H1 (cell line): ENCODE results near the gene ATP11A. TPM values are rescaled to one million over a fixed set of nuclear protein-coding genes. Genes with fewer than 3 reads are reported as not detected.

Experiments used
- CTCF ChIA-PET: fragments of 300-600 bp; sonication (Branson Sonifier 250); formaldehyde crosslinking; loops from one replicate; lab custom pipeline; 2021; ENCODE audit not compliant: partially characterized antibody; lab: Charles Lee
- POLR2A ChIA-PET: fragments of 300-600 bp; sonication (Branson Sonifier 250); formaldehyde crosslinking; loops from one replicate; lab custom pipeline; 2021; ENCODE audit warnings: inconsistent platforms; ENCODE audit not compliant: partially characterized antibody; lab: Charles Lee
- DNase-seq, 2 experiments: peaks; one replicate each; pipeline versions ENCODE4 v3.0.0 to v3.0.0-alpha.2; 2010 to 2022; ENCODE audit warnings: low spot score in 2 of 2, low read depth in 1 of 2, mixed read lengths in 1 of 2
- FAIRE-seq: peaks from 2 replicates; lab custom pipeline; 2011; peaks lifted over from hg19 to GRCh38; lab: Jason Lieb, UNC
- H2AFZ ChIP-seq: 2 replicates; pipeline ENCODE4 v1.8.1; 2012; ENCODE audit warnings: low read length, inconsistent platforms
- H2AK5ac ChIP-seq: 2 replicates; pipeline ENCODE4 v1.6.1; 2013; ENCODE audit warnings: low read depth, low read length
- H2BK120ac ChIP-seq: replicated peaks from 2 replicates; pipeline ENCODE3; 2013; ENCODE audit warnings: low read depth, low read length, inconsistent platforms
- H2BK12ac ChIP-seq: 2 replicates; pipeline ENCODE4 v1.6.1; 2013; ENCODE audit warnings: low read depth, low read length
- H2BK15ac ChIP-seq: 2 replicates; pipeline ENCODE4 v1.6.1; 2013; ENCODE audit warnings: low read length
- H2BK20ac ChIP-seq: 2 replicates; pipeline ENCODE4 v1.6.1; 2013; ENCODE audit warnings: low read length
- H2BK5ac ChIP-seq: 2 replicates; pipeline ENCODE4 v1.6.1; 2013; ENCODE audit warnings: low read depth, low read length
- H3K14ac ChIP-seq: 2 replicates; pipeline ENCODE4 v1.6.1; 2013; ENCODE audit warnings: inconsistent platforms; ENCODE audit not compliant: insufficient read length
- H3K18ac ChIP-seq: 2 replicates; pipeline ENCODE4 v1.6.1; 2013; ENCODE audit warnings: low read length; ENCODE audit errors: extremely low read depth
- H3K23ac ChIP-seq: 2 replicates; pipeline ENCODE4 v1.6.1; 2013; ENCODE audit warnings: inconsistent platforms; ENCODE audit not compliant: insufficient read length
- H3K23me2 ChIP-seq: 2 replicates; pipeline ENCODE4 v1.6.1; 2013; ENCODE audit warnings: low read depth, low read length
- H3K27ac ChIP-seq: 2 replicates; pipeline ENCODE4 v1.6.1; 2011; ENCODE audit warnings: low read depth, low read length, inconsistent platforms
- H3K27me3 ChIP-seq, 4 experiments: replicated peaks in 1 of 4; 1 replicate in 1 of 4; 2 replicates in 3 of 4; pipeline versions ENCODE4 v1.6.1 to v1.8.1; 2011 to 2013; ENCODE audit warnings: low read length in 3 of 4, mild to moderate bottlenecking in 3 of 4, inconsistent platforms in 2 of 4, mixed read lengths in 2 of 4, moderate library complexity in 1 of 4; ENCODE audit not compliant: control insufficient read depth in 3 of 4, insufficient read depth in 3 of 4; ENCODE audit errors: extremely low read depth in 1 of 4
- H3K36me3 ChIP-seq, 4 experiments: 2 replicates each; pipeline versions ENCODE4 v1.6.1 to v1.8.1; 2011 to 2013; ENCODE audit warnings: mild to moderate bottlenecking in 4 of 4, low read length in 3 of 4, moderate library complexity in 2 of 4, control low read depth in 1 of 4, inconsistent platforms in 1 of 4; ENCODE audit not compliant: insufficient read depth in 4 of 4, control insufficient read depth in 2 of 4
- H3K4ac ChIP-seq: replicated peaks from 2 replicates; pipeline ENCODE3; 2013; ENCODE audit warnings: low read length, low read depth, mixed read lengths, inconsistent platforms; ENCODE audit not compliant: insufficient read length
- H3K4me1 ChIP-seq, 4 experiments: replicated peaks in 1 of 4; 1 replicate in 1 of 4; 2 replicates in 3 of 4; pipeline versions ENCODE4 v1.6.1 to v1.8.1; 2011 to 2013; ENCODE audit warnings: low read length in 3 of 4, inconsistent platforms in 2 of 4, mixed read lengths in 1 of 4; ENCODE audit not compliant: insufficient read depth in 4 of 4, control insufficient read depth in 3 of 4
- H3K4me2 ChIP-seq, 2 experiments: 2 replicates each; pipeline versions ENCODE4 v1.6.1 to v1.8.1; 2011 to 2013; ENCODE audit warnings: low read depth in 2 of 2, low read length in 2 of 2, control low read depth in 1 of 2, inconsistent platforms in 1 of 2, mild to moderate bottlenecking in 1 of 2; ENCODE audit not compliant: insufficient read depth in 1 of 2
- H3K4me3 ChIP-seq, 4 experiments: fragments of 200-600, 300-600 bp in 1 of 4; sonication (generic), shearing (Covaris generic), sonication (Bioruptor Twin) in 1 of 4; 2 replicates each; pipeline versions ENCODE4 v1.5.1 to v1.8.1; 2011 to 2016; ENCODE audit warnings: low read length in 4 of 4, low read depth in 3 of 4, control low read depth in 2 of 4, inconsistent platforms in 2 of 4, mild to moderate bottlenecking in 2 of 4, mixed read lengths in 1 of 4, moderate library complexity in 1 of 4; ENCODE audit not compliant: insufficient read depth in 2 of 4; ENCODE audit errors: extremely low read depth in 1 of 4
- H3K56ac ChIP-seq: replicated peaks from 2 replicates; pipeline ENCODE3; 2013; ENCODE audit warnings: low read depth, mild to moderate bottlenecking, mixed read lengths, low read length, inconsistent platforms; ENCODE audit not compliant: insufficient read length
- H3K79me1 ChIP-seq: 2 replicates; pipeline ENCODE4 v1.6.1; 2013; ENCODE audit warnings: low read depth, low read length, control low read depth
- H3K79me2 ChIP-seq, 2 experiments: 2 replicates each; pipeline versions ENCODE4 v1.6.1 to v1.8.1; 2012 to 2013; ENCODE audit warnings: low read length in 2 of 2, mild to moderate bottlenecking in 2 of 2, inconsistent platforms in 1 of 2; ENCODE audit not compliant: insufficient read depth in 2 of 2, control insufficient read depth in 1 of 2
- H3K9ac ChIP-seq, 4 experiments: replicated peaks in 1 of 4; 1 replicate in 1 of 4; 2 replicates in 3 of 4; pipeline versions ENCODE4 v1.6.1 to v1.8.1; 2011 to 2013; ENCODE audit warnings: low read depth in 3 of 4, low read length in 3 of 4, control low read depth in 2 of 4, mild to moderate bottlenecking in 2 of 4, moderate library complexity in 2 of 4, inconsistent platforms in 1 of 4; ENCODE audit errors: extremely low read depth in 1 of 4
- H3K9me3 ChIP-seq, 2 experiments: 2 replicates each; pipeline versions ENCODE4 v1.6.1 to v1.8.1; 2012 to 2013; ENCODE audit warnings: mild to moderate bottlenecking in 2 of 2, moderate library complexity in 2 of 2, control low read depth in 1 of 2, inconsistent platforms in 1 of 2, low read depth in 1 of 2, low read length in 1 of 2, mixed read lengths in 1 of 2; ENCODE audit not compliant: insufficient read depth in 2 of 2
- H4K20me1 ChIP-seq, 2 experiments: replicated peaks in 1 of 2; 2 replicates each; pipeline versions ENCODE3 to v1.8.1; 2011 to 2013; ENCODE audit warnings: inconsistent platforms in 2 of 2, low read length in 2 of 2, mild to moderate bottlenecking in 1 of 2; ENCODE audit not compliant: insufficient read depth in 2 of 2, control insufficient read depth in 1 of 2
- H4K5ac ChIP-seq: 2 replicates; pipeline ENCODE4 v1.6.1; 2013; ENCODE audit warnings: low read length, low read depth, mixed read lengths, inconsistent platforms; ENCODE audit not compliant: insufficient read length
- H4K8ac ChIP-seq: 2 replicates; pipeline ENCODE4 v1.8.0; 2013; ENCODE audit warnings: mild to moderate bottlenecking, moderate library complexity, low read length, inconsistent platforms; ENCODE audit not compliant: insufficient read depth; ENCODE audit errors: extremely low read depth
- H4K91ac ChIP-seq: replicated peaks from 2 replicates; pipeline ENCODE3; 2013; ENCODE audit warnings: low read length, mixed read lengths, inconsistent platforms; ENCODE audit not compliant: insufficient read length
- EZH2 ChIP-seq: fragments of 200-600 bp; sonication (generic); IDR thresholded peaks from 2 replicates; pipeline ENCODE4 v1.7.1; 2012; ENCODE audit warnings: low read depth, mild to moderate bottlenecking, moderate library complexity, low read length, inconsistent platforms; ENCODE audit not compliant: severe bottlenecking
- JUN ChIP-seq: IDR thresholded peaks from 2 replicates; pipeline ENCODE4 v1.6.1; 2011; ENCODE audit warnings: low read depth, mild to moderate bottlenecking, improper control_type of control experiment, low read length
- KDM1A ChIP-seq: fragments of 200-600, 300-600 bp; sonication (generic); IDR thresholded peaks from 2 replicates; pipeline ENCODE4 v1.7.1; 2016; ENCODE audit warnings: mild to moderate bottlenecking, low read length, borderline replicate concordance
- WGBS, 2 experiments: shearing (Covaris generic) in 1 of 2; methylation state at CpG; one replicate each; pipeline versions ENCODE4 v1.1.6 to v1.1.7; 2013 to 2015; ENCODE audit warnings: low lambda C conversion rate in 2 of 2, mixed read lengths in 2 of 2, inconsistent platforms in 1 of 2, low coverage in 1 of 2, missing lambda C conversion rate in 1 of 2; ENCODE audit not compliant: insufficient replicate concordance in 2 of 2, insufficient coverage in 1 of 2, insufficient read length in 1 of 2; ENCODE audit errors: extremely low coverage in 1 of 2, missing lambda C conversion rate in 1 of 2; 5-methylcytosine and 5-hydroxymethylcytosine counted together
- polyA plus RNA-seq, 7 experiments: library from polyadenylated mRNA; depleted of rRNA in 3 of 7; stranded (reverse) in 5 of 7; unstranded in 2 of 7; fragments of >200 nt in 5 of 7; fragments of 200-250 nt in 2 of 7; gene quantifications; 1 replicate in 5 of 7; 2 replicates in 1 of 7; 4 replicates in 1 of 7; pipeline versions ENCODE4 v1.2.1 to v1.2.3, GENCODE V29; 2011 to 2013; ENCODE audit warnings: missing spikeins in 2 of 7, mixed read lengths in 2 of 7
- total RNA-seq: library from RNA; stranded (reverse); fragmentation: NEBNext Ultra II Directional; extraction: Animal tissue kit (Norgen Biotek cat#: 25700); gene quantifications from 2 replicates; pipeline ENCODE4 v1.2.1, GENCODE V29; 2021

The ATP11A gene
- total and polyA plus RNA-seq, 2 of the 8 experiments (the other 6 are each of a cell fraction or from before 2014, with no cell fraction given), result 28.8 to 72.9 TPM

DNA sequence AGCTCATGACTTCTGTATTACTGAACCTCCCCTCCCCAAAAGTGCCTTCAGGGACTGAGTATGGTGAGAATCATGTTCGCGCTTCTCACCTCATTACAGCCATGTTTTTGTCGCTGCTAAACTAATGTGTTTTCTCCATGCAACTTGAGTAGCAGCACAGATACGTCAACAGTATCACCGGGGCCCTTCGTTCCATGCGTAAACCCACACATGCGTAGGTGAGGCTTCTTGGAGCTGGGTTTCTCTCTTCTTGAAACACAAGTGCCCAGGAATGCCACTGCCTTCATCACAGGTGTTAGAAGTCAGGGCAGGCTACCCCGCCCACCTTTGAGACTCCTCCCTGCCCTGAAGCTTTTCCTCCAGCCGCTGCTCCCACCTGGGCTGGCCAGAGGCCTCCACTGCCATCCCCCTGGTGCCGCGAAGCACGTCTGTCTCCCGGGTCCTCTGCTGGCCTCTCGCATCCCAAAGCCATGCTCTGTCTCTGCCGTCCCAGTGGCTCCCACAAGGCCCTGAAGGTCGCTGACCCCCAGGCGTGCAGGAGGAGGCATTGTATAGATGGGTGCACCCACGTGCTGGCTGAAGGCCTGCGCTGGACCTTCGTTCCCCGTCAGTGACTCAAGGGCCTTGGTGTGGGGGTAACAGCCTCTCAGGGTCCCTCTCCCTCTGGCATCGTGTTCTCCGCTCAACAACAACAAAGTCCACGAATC lies 143.9 kb downstream of the ATP11A start:
- Histone ChIP-seq H2BK120ac (no peak overlapping the region), H4K20me1 (peaks cover 0 to 4% of the 10 kb centered on the region in 2 experiments), H2BK12ac (no peak overlapping the region), H4K5ac (no peak overlapping the region), H3K79me2 (no peaks in the 10 kb centered on the region), H4K8ac (no peak overlapping the region), H3K4ac (no peak overlapping the region), H2BK20ac (no peak overlapping the region), H3K27ac (no peak overlapping the region), H2AFZ (no peak overlapping the region), H3K56ac (no peak overlapping the region), H3K27me3 (no peaks in the 10 kb centered on the region), H3K4me2 (no peak overlapping the region), H3K14ac (no peak overlapping the region), H3K79me1 (no peaks in the 10 kb centered on the region), H3K4me1 (no peaks in the 10 kb centered on the region), H3K9ac (no peak overlapping the region), H3K9me3 (no peaks in the 10 kb centered on the region), H3K23me2 (no peaks in the 10 kb centered on the region), H3K23ac (no peak overlapping the region), H3K18ac (no peak overlapping the region; the same call in 1 of the 2 replicates), H2BK15ac (no peak overlapping the region), H3K36me3 (peaks cover 9 to 58% (median 44%) of the 10 kb centered on the region in 4 experiments), H3K4me3 (no peak overlapping the region), H4K91ac (no peak overlapping the region), H2AK5ac (no peak overlapping the region), H2BK5ac (no peak overlapping the region)
- TF ChIP-seq EZH2 (no peak), KDM1A (no peak), JUN (no peak)
- DNase-seq (no peak), FAIRE-seq (no peak)
- CTCF ChIA-PET, result interaction anchor here (1.0 kb wide), 1 partner anchor 186 kb away, joined by 3 read pairs; no protein-coding TSS in a partner anchor
- 92% methylated on average over 21 of the region's 25 CpGs; no CpG with 5 or more reads in 1 of the 2 experiments for WGBS, 2 experiments
- POLR2A ChIA-PET, result interaction anchor here (1.8 kb wide), 1 partner anchor 35 kb away, joined by 3 read pairs; no protein-coding TSS in a partner anchor
